ENCODE measurements around the gene ZFP64.
"Not testable (repeated sequence)": the region's sequence is repeated elsewhere in the genome, so short reads cannot be mapped to it uniquely, and the experiment has no call there.

ZFP64 gene

GRCh38 chr20:52153896-52154295 is 37.7 kb downstream of the ZFP64 start:
- DNase-seq, result no peak

GRCh38 chr20:52152921-52153320 is 38.7 kb downstream of the ZFP64 start:
- DNase-seq, result no peak

- DNase-seq, result no peak
Observed at GRCh38 chr20:52152416-52152815, 39.2 kb downstream of the ZFP64 start.

- DNase-seq, result peak; percentile 76
Observed at GRCh38 chr20:52150440-52151258, 40.9 kb downstream of the ZFP64 start.

- no peak for DNase-seq
Observed at GRCh38 chr20:52145587-52145986, 46.0 kb downstream of the ZFP64 start.

- DNase-seq, result no peak
Observed at GRCh38 chr20:52143277-52143676, 48.3 kb downstream of the ZFP64 start.

- DNase-seq, result peak; percentile 49
Observed at GRCh38 chr20:52142757-52143156, 48.8 kb downstream of the ZFP64 start.

- no peak for DNase-seq
Observed at GRCh38 chr20:52139986-52140385, 51.6 kb downstream of the ZFP64 start.

GRCh38 chr20:52137850-52138249 is 53.7 kb downstream of the ZFP64 start:
- DNase-seq, result no peak

- not testable (repeated sequence) for DNase-seq
Observed at GRCh38 chr20:52133714-52134113, 57.9 kb downstream of the ZFP64 start.

GRCh38 chr20:52132337-52132736 is 59.2 kb downstream of the ZFP64 start:
- DNase-seq, result no peak

GRCh38 chr20:52131048-52131643 is 60.4 kb downstream of the ZFP64 start:
- DNase-seq, result no peak

GRCh38 chr20:52130406-52130805 is 61.2 kb downstream of the ZFP64 start:
- no peak for DNase-seq

- DNase-seq, result no peak
Observed at GRCh38 chr20:52129611-52130010, 62.0 kb downstream of the ZFP64 start.

- DNase-seq, result peak; percentile 41
Observed at GRCh38 chr20:52127309-52127708, 64.3 kb downstream of the ZFP64 start.

- DNase-seq, result no peak
Observed at GRCh38 chr20:52124821-52125220, 66.8 kb downstream of the ZFP64 start.

GRCh38 chr20:52118696-52119095 is 72.9 kb downstream of the ZFP64 start:
- DNase-seq, result no peak

GRCh38 chr20:52118016-52118623 is 73.5 kb downstream of the ZFP64 start:
- no peak for DNase-seq

GRCh38 chr20:52110456-52110855 is 81.1 kb downstream of the ZFP64 start:
- no peak for DNase-seq

GRCh38 chr20:52105442-52106422 is 85.8 kb downstream of the ZFP64 start:
- DNase-seq, result peak; percentile 44

- DNase-seq, result peak; percentile 30
Observed at GRCh38 chr20:52104546-52105441, 86.8 kb downstream of the ZFP64 start.

All from hematopoietic multipotent progenitor cell treated with erythropoietin and hydrocortisone succinate and interleukin-3 and kit ligand, for 6 days (in vitro differentiated cells).